ENCODE measurements around the gene POPDC3. TPM values are rescaled to one million over a fixed set of nuclear protein-coding genes. Genes with fewer than 3 reads are reported as not detected.

POPDC3 gene
- total RNA-seq, 2 donors from 2014 or later = 0.24 TPM; not detected in 1

DNA sequence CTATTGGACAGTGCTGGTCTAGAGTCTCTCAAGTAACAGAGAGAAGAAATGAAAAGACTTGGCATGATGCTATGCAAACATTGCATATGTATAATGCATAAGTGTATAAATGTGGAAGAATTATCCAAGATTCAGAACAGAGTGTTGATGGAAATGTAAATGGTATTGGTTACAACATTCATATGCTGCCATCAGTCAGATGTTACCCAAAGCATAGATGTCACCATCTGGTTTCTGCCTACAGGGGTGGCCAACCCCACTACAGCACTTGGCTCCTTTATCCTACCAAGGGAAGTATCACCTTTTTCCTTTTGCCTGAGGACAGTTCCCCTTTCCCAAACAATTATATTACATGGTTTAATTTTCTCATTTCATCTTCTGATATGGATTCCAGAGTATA lies 11.9 kb downstream of the POPDC3 start:
- Histone ChIP-seq H3K9me3 (no peaks in the 10 kb centered on the region), H3K27me3 (no peaks in the 10 kb centered on the region), H3K4me3 (no peak overlapping the region), H3K4me1 (no peaks in the 10 kb centered on the region), H3K36me3 (no peaks in the 10 kb centered on the region), H3K9ac (ENCODE audit: low read depth in 2 of 2, low read length in 2 of 2) (no peak overlapping the region), H3K27ac (no peak overlapping the region)
- TF ChIP-seq, protein P1, sequence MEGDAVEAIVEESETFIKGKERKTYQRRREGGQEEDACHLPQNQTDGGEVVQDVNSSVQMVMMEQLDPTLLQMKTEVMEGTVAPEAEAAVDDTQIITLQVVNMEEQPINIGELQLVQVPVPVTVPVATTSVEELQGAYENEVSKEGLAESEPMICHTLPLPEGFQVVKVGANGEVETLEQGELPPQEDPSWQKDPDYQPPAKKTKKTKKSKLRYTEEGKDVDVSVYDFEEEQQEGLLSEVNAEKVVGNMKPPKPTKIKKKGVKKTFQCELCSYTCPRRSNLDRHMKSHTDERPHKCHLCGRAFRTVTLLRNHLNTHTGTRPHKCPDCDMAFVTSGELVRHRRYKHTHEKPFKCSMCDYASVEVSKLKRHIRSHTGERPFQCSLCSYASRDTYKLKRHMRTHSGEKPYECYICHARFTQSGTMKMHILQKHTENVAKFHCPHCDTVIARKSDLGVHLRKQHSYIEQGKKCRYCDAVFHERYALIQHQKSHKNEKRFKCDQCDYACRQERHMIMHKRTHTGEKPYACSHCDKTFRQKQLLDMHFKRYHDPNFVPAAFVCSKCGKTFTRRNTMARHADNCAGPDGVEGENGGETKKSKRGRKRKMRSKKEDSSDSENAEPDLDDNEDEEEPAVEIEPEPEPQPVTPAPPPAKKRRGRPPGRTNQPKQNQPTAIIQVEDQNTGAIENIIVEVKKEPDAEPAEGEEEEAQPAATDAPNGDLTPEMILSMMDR (IDR thresholded peaks at IDR 0.05) = no peak
- intact Hi-C loops (cut with DNase I) = no loop called here
- DNase-seq = no peak

DNA sequence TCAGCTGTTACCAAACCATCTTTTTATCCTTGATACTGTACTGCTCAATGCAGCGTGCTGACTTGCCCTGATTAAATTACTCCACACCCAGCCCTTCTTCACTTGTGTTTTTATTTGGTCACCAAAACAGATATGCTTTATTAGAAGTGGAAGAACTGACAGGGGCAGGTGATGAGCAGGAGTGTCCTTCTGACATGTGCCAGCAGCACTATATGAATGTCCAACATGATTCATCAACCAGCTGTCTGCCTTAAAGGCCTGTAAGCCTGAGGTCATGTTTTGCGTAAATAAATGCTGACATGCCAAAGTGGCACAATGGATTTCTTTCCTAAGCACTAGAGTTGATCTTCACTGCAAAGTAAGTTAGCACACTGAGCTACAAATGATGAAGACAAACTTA lies 15.4 kb downstream of the POPDC3 start:
- H3K4me3 ChIP-seq = no peak overlapping the region
- TF ChIP-seq, protein P1 (IDR thresholded peaks at IDR 0.05) = no peak
- no peak overlapping the region for H3K9ac ChIP-seq (ENCODE audit: low read depth in 2 of 2, low read length in 2 of 2)
- no peak for DNase-seq
- no peak overlapping the region for H3K27ac ChIP-seq
- H3K36me3 ChIP-seq = no peaks in the 10 kb centered on the region
- no peaks in the 10 kb centered on the region for H3K4me1 ChIP-seq
- no peaks in the 10 kb centered on the region for H3K9me3 ChIP-seq
- H3K27me3 ChIP-seq = no peaks in the 10 kb centered on the region
- intact Hi-C loops (cut with DNase I) = no loop called here

DNA sequence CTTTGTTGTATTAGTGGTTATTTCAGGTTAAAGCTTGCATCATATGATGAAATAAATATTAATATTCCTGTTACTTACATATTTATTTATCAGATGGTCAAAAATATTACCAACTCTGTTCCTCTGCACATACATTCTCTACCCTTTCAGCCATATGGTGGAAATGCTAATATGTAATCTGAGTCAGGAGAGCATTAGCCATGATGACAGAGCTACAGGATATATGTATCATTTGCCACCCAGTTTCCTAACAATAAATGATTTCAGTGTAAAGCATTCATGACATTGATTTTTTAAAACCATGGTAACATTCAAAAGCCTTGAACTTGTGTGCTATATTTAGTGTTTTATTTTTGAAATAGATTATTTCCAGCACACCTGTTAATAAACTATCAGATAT lies 16.6 kb downstream of the POPDC3 start:
- TF ChIP-seq, protein P1 (IDR thresholded peaks at IDR 0.05) = no peak
- intact Hi-C loops (cut with DNase I) = no loop called here
- H3K36me3 ChIP-seq = no peaks in the 10 kb centered on the region

DNA sequence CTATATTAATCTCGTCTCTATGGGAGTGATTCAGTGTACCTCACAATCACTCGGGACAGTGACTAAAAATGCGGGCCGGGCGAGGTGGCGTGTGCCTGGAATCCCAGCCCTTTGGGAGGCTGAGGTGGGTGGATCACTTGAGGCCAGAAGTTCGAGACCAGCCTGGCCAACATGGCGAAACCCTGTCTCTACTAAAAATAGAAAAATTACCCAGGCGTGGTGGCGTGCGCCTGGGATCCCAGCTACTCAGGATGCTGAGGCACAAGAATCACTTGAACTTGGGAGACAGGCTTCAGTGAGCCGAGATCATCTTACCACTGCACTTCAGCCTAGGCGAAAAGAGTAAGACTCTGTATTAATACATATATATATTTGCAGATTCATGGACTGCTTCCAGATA lies 17.4 kb downstream of the POPDC3 start:
- no peaks in the 10 kb centered on the region for H3K36me3 ChIP-seq
- no peaks in the 10 kb centered on the region for H3K9me3 ChIP-seq
- H3K4me1 ChIP-seq = no peaks in the 10 kb centered on the region
- TF ChIP-seq, protein P1 (IDR thresholded peaks at IDR 0.05) = no peak
- no peak overlapping the region for H3K27ac ChIP-seq
- H3K4me3 ChIP-seq = no peak overlapping the region
- intact Hi-C loops (cut with DNase I) = no loop called here
- H3K9ac ChIP-seq (ENCODE audit: low read depth in 2 of 2, low read length in 2 of 2) = no peak overlapping the region
- no peaks in the 10 kb centered on the region for H3K27me3 ChIP-seq
- no peak for DNase-seq

More for the DNA sequence above, 16.6 kb downstream of the POPDC3 start:
- Histone ChIP-seq H3K9me3 (no peaks in the 10 kb centered on the region), H3K27me3 (no peaks in the 10 kb centered on the region), H3K27ac (no peak overlapping the region), H3K9ac (ENCODE audit: low read depth in 2 of 2, low read length in 2 of 2) (no peak overlapping the region), H3K4me3 (no peak overlapping the region), H3K4me1 (no peaks in the 10 kb centered on the region)
- no peak for DNase-seq

DNA sequence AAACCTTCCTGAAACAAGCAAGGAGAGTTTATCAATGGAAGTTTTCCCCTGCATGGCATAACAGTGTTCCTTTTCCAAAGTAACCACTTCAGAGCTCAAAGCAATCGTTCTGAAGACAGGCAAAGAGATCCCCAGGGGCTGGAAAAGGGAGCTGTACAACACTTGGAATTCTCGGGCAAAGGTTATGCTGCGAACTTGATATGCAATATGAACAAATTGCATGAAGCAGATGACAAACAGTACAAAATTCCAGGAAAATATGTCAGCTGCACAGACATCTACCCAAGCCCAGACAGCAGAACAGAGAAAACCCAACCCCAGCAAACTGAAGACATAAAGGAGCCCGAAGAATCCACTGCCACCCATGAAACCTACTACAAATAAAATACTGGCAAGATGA lies 18.4 kb downstream of the POPDC3 start:
- DNase-seq = no peak
- Histone ChIP-seq H3K9me3 (no peaks in the 10 kb centered on the region), H3K27ac (no peak overlapping the region), H3K27me3 (no peaks in the 10 kb centered on the region), H3K4me3 (no peak overlapping the region), H3K4me1 (no peaks in the 10 kb centered on the region), H3K36me3 (no peaks in the 10 kb centered on the region), H3K9ac (ENCODE audit: low read depth in 2 of 2, low read length in 2 of 2) (no peak overlapping the region)
- intact Hi-C loops (cut with DNase I) = no loop called here
- TF ChIP-seq, protein P1 (IDR thresholded peaks at IDR 0.05) = no peak

DNA sequence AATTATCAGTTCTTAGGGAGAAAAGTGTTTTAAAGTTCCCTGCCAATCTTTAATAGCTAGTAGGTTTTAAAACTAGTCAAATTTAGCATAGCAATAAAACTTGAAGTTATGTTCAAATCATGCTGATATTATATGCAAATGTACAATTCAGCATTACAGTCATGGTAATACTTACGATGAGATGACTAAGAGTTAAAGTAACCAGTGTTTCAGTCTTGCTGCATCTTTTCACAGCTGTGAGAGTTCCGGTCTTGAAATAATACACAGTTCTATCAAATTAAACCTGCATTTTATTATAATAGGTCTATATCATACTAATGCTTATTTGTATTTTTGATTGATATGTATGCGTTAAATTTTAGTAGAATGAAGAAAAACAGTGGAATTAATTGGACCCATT lies 26.1 kb downstream of the POPDC3 start:
- intact Hi-C loops (cut with DNase I) = no loop called here
- Histone ChIP-seq H3K9ac (ENCODE audit: low read depth in 2 of 2, low read length in 2 of 2) (no peak overlapping the region), H3K27me3 (no peaks in the 10 kb centered on the region), H3K4me3 (no peak overlapping the region), H3K4me1 (no peaks in the 10 kb centered on the region), H3K9me3 (no peaks in the 10 kb centered on the region), H3K27ac (no peak overlapping the region), H3K36me3 (no peaks in the 10 kb centered on the region)
- TF ChIP-seq, protein P1 (IDR thresholded peaks at IDR 0.05) = no peak
- no peak for DNase-seq

All from colonic mucosa (tissue), 4 donors.